Measurements from ENCODE around the gene KRTAP17-1.
A peak's percentile ranks its signal among the peaks of the same experiment; 100 is the strongest.
"Not testable (repeated sequence)": the region's sequence is repeated elsewhere in the genome, so short reads cannot be mapped to it uniquely, and the experiment has no call there.

The KRTAP17-1 gene

GRCh38 chr17:41315204-41315794, at the start of gene KRTAP17-1:
Gene KRTAP17-1, minus strand, starts transcription at chr17:41315710. Its CDS starts 60 bp downstream, at chr17:41315650.
- DNase-seq (ENCODE audit: low spot score) = no peak

- peak; percentile 6 for DNase-seq (ENCODE audit: low spot score)
These were observed 48.4 kb upstream of the KRTAP17-1 start for GRCh38 chr17:41363881-41364280.

GRCh38 chr17:41360296-41360995, 44.9 kb upstream of the KRTAP17-1 start:
- DNase-seq (ENCODE audit: low spot score) = peak; percentile 95

GRCh38 chr17:41354536-41354935, 39.0 kb upstream of the KRTAP17-1 start:
- no peak for DNase-seq (ENCODE audit: low spot score)

GRCh38 chr17:41352597-41353366, 37.3 kb upstream of the KRTAP17-1 start:
- DNase-seq (ENCODE audit: low spot score) = no peak

- DNase-seq (ENCODE audit: low spot score) = no peak
These were observed 35.7 kb upstream of the KRTAP17-1 start for GRCh38 chr17:41351177-41351576.

GRCh38 chr17:41350381-41350878, 34.9 kb upstream of the KRTAP17-1 start, which contains the start of gene KRT33A:
Gene KRT33A, minus strand, starts transcription at chr17:41350828. Its CDS starts 61 bp downstream, at chr17:41350767.
- DNase-seq (ENCODE audit: low spot score) = not testable (repeated sequence)

- no peak for DNase-seq (ENCODE audit: low spot score)
These were observed 32.6 kb upstream of the KRTAP17-1 start for GRCh38 chr17:41347869-41348760.

- not testable (repeated sequence) for DNase-seq (ENCODE audit: low spot score)
These were observed 30.9 kb upstream of the KRTAP17-1 start for GRCh38 chr17:41346421-41346820.

- DNase-seq (ENCODE audit: low spot score) = no peak
These were observed 30.5 kb upstream of the KRTAP17-1 start for GRCh38 chr17:41345992-41346391.

- no peak for DNase-seq (ENCODE audit: low spot score)
These were observed 27.5 kb upstream of the KRTAP17-1 start for GRCh38 chr17:41343029-41343428.

GRCh38 chr17:41340934-41341861, 25.7 kb upstream of the KRTAP17-1 start:
- DNase-seq (ENCODE audit: low spot score) = no peak

- DNase-seq (ENCODE audit: low spot score) = peak; percentile 85
These were observed 25.0 kb upstream of the KRTAP17-1 start for GRCh38 chr17:41340494-41340893.

GRCh38 chr17:41339571-41340172, 24.2 kb upstream of the KRTAP17-1 start:
- DNase-seq (ENCODE audit: low spot score) = no peak

GRCh38 chr17:41338961-41339485, 23.5 kb upstream of the KRTAP17-1 start:
- DNase-seq (ENCODE audit: low spot score) = peak; percentile 83

- DNase-seq (ENCODE audit: low spot score) = no peak
These were observed 20.2 kb upstream of the KRTAP17-1 start for GRCh38 chr17:41335747-41336146.

GRCh38 chr17:41334385-41335305, 19.1 kb upstream of the KRTAP17-1 start:
- no peak for DNase-seq (ENCODE audit: low spot score)

GRCh38 chr17:41333836-41334235, 18.3 kb upstream of the KRTAP17-1 start:
- no peak for DNase-seq (ENCODE audit: low spot score)

- no peak for DNase-seq (ENCODE audit: low spot score)
These were observed 17.6 kb upstream of the KRTAP17-1 start for GRCh38 chr17:41333098-41333497.

Measured in kidney tubule cell (primary cell).